Measurements from ENCODE around the gene WIPF3. TPM values are rescaled to one million over a fixed set of nuclear protein-coding genes. Genes with fewer than 3 reads are reported as not detected.

Gene WIPF3
- total RNA-seq, 2 donors from 2014 or later: 1.6 to 2.3 TPM

DNA sequence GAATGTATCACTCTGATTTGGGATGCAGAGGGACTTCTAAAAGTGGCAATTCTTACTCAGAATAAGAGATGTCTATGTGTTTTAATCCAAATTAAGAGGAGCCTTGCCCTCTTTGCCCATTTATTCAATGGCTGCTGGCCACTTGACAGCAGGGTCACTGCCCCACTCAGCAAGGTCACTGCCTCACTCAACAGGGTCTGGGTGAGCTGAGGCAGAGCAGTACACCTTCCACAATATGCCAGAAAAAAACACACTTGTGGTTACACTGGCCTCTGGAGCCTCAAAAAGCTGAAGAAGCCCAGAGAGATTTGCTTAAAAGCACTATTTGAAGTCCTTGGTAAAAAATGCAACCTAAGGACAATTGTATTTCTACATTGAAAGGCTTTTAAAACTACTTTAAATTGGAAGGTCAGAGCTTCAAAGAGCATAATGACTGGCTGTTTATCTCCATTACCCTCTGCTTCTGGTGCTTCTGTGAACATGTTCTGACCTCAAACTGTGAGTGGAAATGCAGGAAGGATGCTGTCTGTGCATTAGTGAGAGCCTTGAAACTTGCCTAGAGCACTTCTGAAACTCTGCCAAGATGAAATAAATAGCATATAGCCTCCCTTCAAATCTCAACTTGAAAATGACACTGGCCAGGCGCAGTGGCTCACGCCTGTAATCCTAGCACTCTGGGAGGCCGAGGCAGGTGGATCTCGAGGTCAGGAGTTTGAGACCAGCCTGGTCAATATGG lies 35.1 kb upstream of the WIPF3 start:
- TF ChIP-seq, protein P1, sequence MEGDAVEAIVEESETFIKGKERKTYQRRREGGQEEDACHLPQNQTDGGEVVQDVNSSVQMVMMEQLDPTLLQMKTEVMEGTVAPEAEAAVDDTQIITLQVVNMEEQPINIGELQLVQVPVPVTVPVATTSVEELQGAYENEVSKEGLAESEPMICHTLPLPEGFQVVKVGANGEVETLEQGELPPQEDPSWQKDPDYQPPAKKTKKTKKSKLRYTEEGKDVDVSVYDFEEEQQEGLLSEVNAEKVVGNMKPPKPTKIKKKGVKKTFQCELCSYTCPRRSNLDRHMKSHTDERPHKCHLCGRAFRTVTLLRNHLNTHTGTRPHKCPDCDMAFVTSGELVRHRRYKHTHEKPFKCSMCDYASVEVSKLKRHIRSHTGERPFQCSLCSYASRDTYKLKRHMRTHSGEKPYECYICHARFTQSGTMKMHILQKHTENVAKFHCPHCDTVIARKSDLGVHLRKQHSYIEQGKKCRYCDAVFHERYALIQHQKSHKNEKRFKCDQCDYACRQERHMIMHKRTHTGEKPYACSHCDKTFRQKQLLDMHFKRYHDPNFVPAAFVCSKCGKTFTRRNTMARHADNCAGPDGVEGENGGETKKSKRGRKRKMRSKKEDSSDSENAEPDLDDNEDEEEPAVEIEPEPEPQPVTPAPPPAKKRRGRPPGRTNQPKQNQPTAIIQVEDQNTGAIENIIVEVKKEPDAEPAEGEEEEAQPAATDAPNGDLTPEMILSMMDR (IDR thresholded peaks at IDR 0.05): no peak
- Histone ChIP-seq H3K27ac (no peak overlapping the region), H3K9ac (ENCODE audit: low read depth in 2 of 2, low read length in 2 of 2) (no peak overlapping the region), H3K9me3 (no peaks in the 10 kb centered on the region), H3K27me3 (no peaks in the 10 kb centered on the region), H3K4me3 (no peak overlapping the region), H3K36me3 (no peaks in the 10 kb centered on the region), H3K4me1 (no peaks in the 10 kb centered on the region)
- intact Hi-C loops (cut with DNase I): no loop called here
- DNase-seq: no peak

DNA sequence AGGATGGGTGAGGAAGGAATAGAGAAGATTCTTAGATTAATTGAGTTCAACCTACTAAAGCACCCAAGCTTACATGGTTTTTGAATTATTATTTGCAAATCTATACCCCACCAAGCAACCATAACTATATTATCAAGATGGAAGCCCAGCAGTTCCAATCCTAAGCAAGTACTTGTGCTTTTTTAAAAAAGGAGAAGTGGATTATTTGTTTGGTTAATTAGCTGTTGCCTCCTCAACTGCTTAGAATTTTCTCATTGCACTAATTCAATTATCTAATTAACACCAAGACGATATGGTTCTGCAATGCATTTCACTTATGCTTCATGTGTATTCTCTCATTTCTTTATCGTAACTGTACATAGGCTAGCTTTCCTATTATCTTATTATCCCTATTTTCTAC lies 27.3 kb upstream of the WIPF3 start:
- TF ChIP-seq, protein P1 (IDR thresholded peaks at IDR 0.05): no peak
- no peak for DNase-seq
- no peak overlapping the region for H3K27ac ChIP-seq

DNA sequence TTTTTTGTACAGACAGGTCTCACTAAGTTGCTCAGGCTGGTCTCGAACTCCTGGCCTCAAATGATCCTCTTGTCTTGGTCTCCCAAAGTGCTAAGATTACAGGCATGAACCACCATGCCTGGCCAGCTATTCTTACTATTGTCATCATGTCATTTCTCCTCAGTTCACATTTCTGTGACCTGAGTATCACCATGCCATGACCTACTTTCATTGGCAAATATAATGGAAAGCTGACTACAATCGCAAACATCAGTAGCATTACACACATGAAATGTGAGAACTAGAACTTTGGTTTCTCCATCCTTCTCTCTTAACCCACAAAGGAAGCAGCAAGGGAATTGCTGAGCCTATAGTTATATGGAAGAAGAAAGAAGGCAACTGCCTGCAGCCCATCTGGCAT lies 26.0 kb upstream of the WIPF3 start:
- no peak overlapping the region for H3K27ac ChIP-seq
- TF ChIP-seq, protein P1 (IDR thresholded peaks at IDR 0.05): no peak
- DNase-seq: no peak
- intact Hi-C loops (cut with DNase I): no loop called here
- no peaks in the 10 kb centered on the region for H3K9me3 ChIP-seq
- no peaks in the 10 kb centered on the region for H3K4me1 ChIP-seq
- no peaks in the 10 kb centered on the region for H3K27me3 ChIP-seq
- no peak overlapping the region for H3K4me3 ChIP-seq
- H3K9ac ChIP-seq (ENCODE audit: low read depth in 2 of 2, low read length in 2 of 2): no peak overlapping the region
- H3K36me3 ChIP-seq: no peaks in the 10 kb centered on the region

More for the DNA sequence above, 27.3 kb upstream of the WIPF3 start:
- intact Hi-C loops (cut with DNase I): no loop called here
- Histone ChIP-seq H3K36me3 (no peaks in the 10 kb centered on the region), H3K9ac (ENCODE audit: low read depth in 2 of 2, low read length in 2 of 2) (no peak overlapping the region), H3K4me1 (no peaks in the 10 kb centered on the region), H3K4me3 (no peak overlapping the region), H3K27me3 (no peaks in the 10 kb centered on the region), H3K9me3 (no peaks in the 10 kb centered on the region)

DNA sequence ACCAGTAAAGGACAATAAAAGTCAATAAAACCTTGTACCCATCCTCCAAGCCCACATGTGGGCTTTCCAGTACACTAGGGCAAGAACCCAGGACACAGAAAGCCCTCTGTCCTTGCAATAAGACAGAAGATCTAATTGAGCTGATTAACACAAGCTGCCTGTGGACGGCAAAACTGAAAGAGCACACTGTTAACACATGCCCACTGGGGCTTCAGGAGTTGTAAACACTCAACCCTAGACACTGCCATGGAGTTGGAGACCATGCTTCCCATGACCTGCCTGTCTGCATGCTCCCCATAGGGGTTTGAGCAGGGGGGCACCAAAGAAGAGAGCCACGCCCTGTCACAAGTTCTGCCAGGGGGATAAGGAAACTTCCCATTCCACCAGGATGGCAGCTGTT lies 22.6 kb upstream of the WIPF3 start:
- no peak for DNase-seq
- intact Hi-C loops (cut with DNase I): no loop called here
- H3K27me3 ChIP-seq: no peaks in the 10 kb centered on the region
- H3K9me3 ChIP-seq: no peaks in the 10 kb centered on the region
- no peak overlapping the region for H3K4me3 ChIP-seq
- TF ChIP-seq, protein P1 (IDR thresholded peaks at IDR 0.05): no peak
- no peaks in the 10 kb centered on the region for H3K36me3 ChIP-seq
- H3K9ac ChIP-seq (ENCODE audit: low read depth in 2 of 2, low read length in 2 of 2): no peak overlapping the region
- H3K4me1 ChIP-seq: no peaks in the 10 kb centered on the region
- H3K27ac ChIP-seq: no peak overlapping the region

DNA sequence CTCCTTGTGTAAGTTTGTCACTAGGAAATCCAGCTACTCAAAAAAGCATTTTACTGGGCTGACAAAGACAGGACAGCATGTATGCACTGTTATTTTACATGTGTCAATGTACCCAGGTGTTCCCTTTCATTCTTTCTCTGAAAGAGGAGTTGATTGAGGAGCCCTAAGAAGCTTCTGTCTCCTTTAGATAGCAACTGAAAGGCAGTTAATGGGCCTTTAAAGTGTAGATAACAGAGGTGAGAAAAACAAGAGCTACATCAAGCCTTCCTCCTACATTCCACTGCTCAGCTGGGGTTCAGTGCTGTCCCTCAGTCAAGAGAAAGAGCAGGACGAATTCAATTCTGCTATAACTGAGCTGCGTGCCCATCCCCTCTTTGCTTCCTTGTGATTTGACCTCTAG lies 12.8 kb upstream of the WIPF3 start:
- H3K27ac ChIP-seq: no peak overlapping the region
- no peaks in the 10 kb centered on the region for H3K36me3 ChIP-seq
- TF ChIP-seq, protein P1 (IDR thresholded peaks at IDR 0.05): no peak
- intact Hi-C loops (cut with DNase I): no loop called here
- H3K9ac ChIP-seq (ENCODE audit: low read depth in 2 of 2, low read length in 2 of 2): no peak overlapping the region
- no peak for DNase-seq
- H3K4me1 ChIP-seq: no peaks in the 10 kb centered on the region
- H3K27me3 ChIP-seq: no peaks in the 10 kb centered on the region
- no peaks in the 10 kb centered on the region for H3K9me3 ChIP-seq
- no peak overlapping the region for H3K4me3 ChIP-seq
